ENCODE results near the gene GAP43.

Gene GAP43

DNA sequence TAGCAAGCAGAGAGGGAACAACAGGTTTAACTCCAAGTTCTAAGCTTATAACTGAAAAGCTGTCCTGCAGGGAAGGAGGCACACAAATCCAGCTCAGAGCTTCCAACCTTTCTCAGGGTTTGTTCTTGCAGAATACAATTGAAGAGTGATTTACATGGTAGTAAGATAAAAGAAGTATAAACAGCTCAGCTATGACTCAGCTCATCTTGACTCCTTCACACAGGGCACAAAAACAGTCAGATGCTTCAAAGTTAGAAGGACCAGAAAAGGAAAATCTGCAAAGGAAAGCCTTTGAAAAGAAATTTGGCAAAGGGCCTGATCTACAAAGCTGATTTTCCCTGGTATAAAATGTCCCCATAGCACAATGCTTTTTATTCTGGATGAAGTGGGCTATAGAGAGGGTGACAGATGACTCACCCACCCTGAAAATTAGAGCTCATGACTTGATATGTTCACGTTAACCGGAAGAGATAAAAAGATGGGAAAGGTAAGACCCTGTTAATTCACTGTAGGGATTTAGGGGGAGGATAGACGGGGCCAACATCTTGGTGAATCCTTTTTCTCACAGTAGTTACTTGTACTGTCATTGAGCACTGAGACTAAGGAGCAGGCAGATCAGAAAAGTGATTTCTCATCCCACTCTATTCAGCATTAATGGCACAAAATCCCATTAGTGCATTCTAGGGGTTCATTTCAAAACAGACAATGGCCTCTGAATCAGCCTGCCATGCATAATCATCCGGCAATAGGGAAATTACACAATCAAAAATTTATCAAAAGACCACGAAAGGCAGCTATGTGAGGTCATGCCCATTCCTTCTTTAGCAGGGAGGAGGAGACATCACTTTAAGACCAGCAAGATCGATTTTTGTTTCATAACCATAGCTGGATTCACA is 143.5 kb downstream of the GAP43 start:
- DNase-seq (ENCODE audit: low spot score) = no peak

- DNase-seq (ENCODE audit: low spot score) = no peak
These were observed 145.4 kb downstream of the GAP43 start for GRCh38 chr3:115768661-115769060.
